HCT116 (cell line): ENCODE results near the gene TENM4. TPM values are rescaled to one million over a fixed set of nuclear protein-coding genes. Genes with fewer than 3 reads are reported as not detected.

Experiments used
- ATAC-seq: fragments of 200-7000 bp; cut with Tn5 transposase; 2 replicates; pipeline ENCODE4 v1.9.1; 2020; ENCODE audit warnings: mild to moderate bottlenecking, moderate library complexity
- BruUV-seq: library from RNA; stranded (reverse); fragments of 400-500 nt; replicated peaks from 2 replicates; lab custom pipeline; 2021; lab: Mats Ljungman, UMichigan
- CTCF ChIA-PET: fragments of 300-600 bp; sonication (Branson Sonifier 250); formaldehyde crosslinking; loops from one replicate; lab custom pipeline; 2021; ENCODE audit warnings: antibody characterized with exemption; lab: Charles Lee
- POLR2A ChIA-PET: fragments of 300-600, 350-600 bp; sonication (Branson Sonifier 250); formaldehyde crosslinking; loops from one replicate; lab custom pipeline; 2021; ENCODE audit warnings: antibody characterized with exemption; lab: Charles Lee
- RAD21 ChIA-PET, 2 experiments: fragments of 300-600 bp; sonication (Branson Sonifier 250); formaldehyde crosslinking; loops; one replicate each; lab custom pipeline; 2023; ENCODE audit warnings: low total read pairs in 2 of 2; ENCODE audit not compliant: uncharacterized antibody in 2 of 2, unreplicated experiment in 2 of 2, low non-redundant PET in 1 of 2; lab: Charles Lee
- DNase-seq: peaks from one replicate; pipeline ENCODE4 v3.0.0-alpha.2; 2010; ENCODE audit warnings: low read depth, low spot score
- H2AFZ ChIP-seq: fragments of 200-600 bp; shearing (Covaris generic), sonication (generic); 2 replicates; pipeline ENCODE4 v1.6.1; 2017; ENCODE audit warnings: low read depth, mixed run types, mixed read lengths, antibody characterized with exemption, low read length; ENCODE audit not compliant: poor library complexity, severe bottlenecking
- H3K27ac ChIP-seq: 2 replicates; pipeline ENCODE4 v1.5.1; 2012; ENCODE audit warnings: low read depth, low read length
- H3K27me3 ChIP-seq: fragments of 200-600 bp; sonication (generic); 2 replicates; pipeline ENCODE4 v1.6.1; 2016; ENCODE audit warnings: mixed run types, low read length, mixed read lengths; ENCODE audit not compliant: insufficient read depth
- H3K36me3 ChIP-seq, 2 experiments: fragments of 200-500 bp in 1 of 2; fragments of 200-600 bp in 1 of 2; sonication (Bioruptor generic) in 1 of 2; sonication (generic) in 1 of 2; 2 replicates each; pipeline versions ENCODE4 v1.5.1 to v1.6.1; 2014 to 2016; ENCODE audit warnings: low read length in 2 of 2, inconsistent platforms in 1 of 2, mixed read lengths in 1 of 2, mixed run types in 1 of 2; ENCODE audit not compliant: insufficient read depth in 2 of 2, control insufficient read depth in 1 of 2
- H3K4me1 ChIP-seq, 2 experiments: fragments of 200-600 bp in 1 of 2; sonication (generic) in 1 of 2; 2 replicates each; pipeline versions ENCODE4 v1.5.1 to v1.6.1; 2012 to 2017; ENCODE audit warnings: low read length in 2 of 2, inconsistent platforms in 1 of 2, mild to moderate bottlenecking in 1 of 2, mixed read lengths in 1 of 2, mixed run types in 1 of 2, moderate library complexity in 1 of 2; ENCODE audit not compliant: insufficient read depth in 2 of 2, control insufficient read depth in 1 of 2
- H3K4me2 ChIP-seq: fragments of 200-600 bp; sonication (generic); 2 replicates; pipeline ENCODE4 v1.6.1; 2017; ENCODE audit warnings: mixed run types, low read length, mixed read lengths
- H3K4me3 ChIP-seq, 2 experiments: fragments of 200-600 bp in 1 of 2; sonication (generic) in 1 of 2; replicated peaks in 1 of 2; 2 replicates each; pipeline ENCODE4 v1.5.1; 2011 to 2016; ENCODE audit warnings: low read length in 2 of 2, control low read depth in 1 of 2, low read depth in 1 of 2, mild to moderate bottlenecking in 1 of 2, mixed read lengths in 1 of 2, mixed run types in 1 of 2
- H3K79me2 ChIP-seq: fragments of 200-600 bp; sonication (generic); 2 replicates; pipeline ENCODE4 v1.6.1; 2017; ENCODE audit warnings: mild to moderate bottlenecking, mixed run types, low read length, moderate library complexity, mixed read lengths; ENCODE audit not compliant: insufficient read depth
- H3K9ac ChIP-seq: fragments of 200-600 bp; sonication (generic); 2 replicates; pipeline ENCODE4 v1.6.1; 2016; ENCODE audit warnings: low read length, mixed read lengths
- H3K9me2 ChIP-seq: fragments of 200-600 bp; sonication (generic), shearing (Covaris generic); 2 replicates; pipeline ENCODE4 v1.6.1; 2017; ENCODE audit warnings: mixed run types, mild to moderate bottlenecking, moderate library complexity; ENCODE audit not compliant: insufficient read depth
- H3K9me3 ChIP-seq, 2 experiments: fragments of 200-500 bp in 1 of 2; fragments of 200-600 bp in 1 of 2; sonication (Bioruptor generic) in 1 of 2; sonication (generic) in 1 of 2; 2 replicates each; pipeline ENCODE4 v1.6.1; 2014 to 2017; ENCODE audit warnings: low read length in 2 of 2, mixed read lengths in 2 of 2, inconsistent platforms in 1 of 2, low read depth in 1 of 2, mild to moderate bottlenecking in 1 of 2, mixed run types in 1 of 2, moderate library complexity in 1 of 2; ENCODE audit not compliant: control insufficient read depth in 1 of 2, insufficient read depth in 1 of 2
- H4K20me1 ChIP-seq: fragments of 200-600 bp; sonication (generic), shearing (Covaris generic); 2 replicates; pipeline ENCODE4 v1.6.1; 2017; ENCODE audit warnings: mixed run types, mild to moderate bottlenecking, moderate library complexity; ENCODE audit not compliant: insufficient read depth
- ATF3 ChIP-seq: IDR thresholded peaks from 2 replicates; pipeline ENCODE4 v1.6.1; 2012
- CBX3 ChIP-seq: IDR thresholded peaks from 2 replicates; pipeline ENCODE4 v1.6.1; 2012; ENCODE audit warnings: low read depth
- CEBPB ChIP-seq: IDR thresholded peaks from 2 replicates; pipeline ENCODE4 v1.6.1; 2012; ENCODE audit warnings: low read depth
- ELF1 ChIP-seq: IDR thresholded peaks from 2 replicates; pipeline ENCODE4 v1.6.1; 2012; ENCODE audit warnings: low read depth, borderline replicate concordance
- EZH2 ChIP-seq: fragments of 200-600 bp; sonication (generic); IDR thresholded peaks from 2 replicates; pipeline ENCODE4 v1.6.1; 2017; ENCODE audit warnings: antibody characterized with exemption, mixed run types
- JUND ChIP-seq: IDR thresholded peaks from 2 replicates; pipeline ENCODE4 v1.6.1; 2012
- SIN3A ChIP-seq: IDR thresholded peaks from 2 replicates; pipeline ENCODE4 v1.6.1; 2012; ENCODE audit warnings: low read depth
- SP1 ChIP-seq: IDR thresholded peaks from 2 replicates; pipeline ENCODE4 v1.6.1; 2012; ENCODE audit warnings: low read depth
- YY1 ChIP-seq: IDR thresholded peaks from 2 replicates; pipeline ENCODE4 v1.6.1; 2011; ENCODE audit warnings: low read length, low read depth, moderate library complexity, mild to moderate bottlenecking; ENCODE audit not compliant: insufficient replicate concordance; ENCODE audit errors: extremely low read depth
- ZBTB33 ChIP-seq: IDR thresholded peaks from 2 replicates; pipeline ENCODE4 v1.6.1; 2011; ENCODE audit warnings: mild to moderate bottlenecking, low read length, moderate library complexity; ENCODE audit not compliant: insufficient replicate concordance; ENCODE audit errors: extremely low read depth
- intact Hi-C: fragments of 100-400 bp; cut with micrococcal nuclease; formaldehyde crosslinking; loops from 2 replicates; pipeline ENCODE4 v1.10.0; 2022
- total RNA-seq: library from RNA; stranded (reverse); gene quantifications from one replicate; pipeline ENCODE4 v1.2.1, GENCODE V29; 2021; ENCODE audit not compliant: unreplicated experiment
- TF ChIP-seq, protein P1 (sequence below), 3 experiments: fragments of 200-600 bp in 1 of 3; sonication (generic) in 1 of 3; IDR thresholded peaks in 2 of 3; conservative IDR thresholded peaks in 1 of 3; 2 replicates each; pipeline ENCODE4 v1.5.1; 2012 to 2017; ENCODE audit warnings: low read depth in 2 of 3, low read length in 2 of 3, antibody characterized with exemption in 1 of 3, borderline replicate concordance in 1 of 3, control low read depth in 1 of 3, mild to moderate bottlenecking in 1 of 3, mixed read lengths in 1 of 3, mixed run types in 1 of 3, moderate library complexity in 1 of 3; ENCODE audit not compliant: insufficient read depth in 1 of 3
- TF ChIP-seq, protein P2 (sequence below): IDR thresholded peaks from 2 replicates; pipeline ENCODE4 v1.6.1; 2012

The TENM4 gene
- total RNA-seq, 1 experiment from 2014 or later: 0.05 TPM

DNA sequence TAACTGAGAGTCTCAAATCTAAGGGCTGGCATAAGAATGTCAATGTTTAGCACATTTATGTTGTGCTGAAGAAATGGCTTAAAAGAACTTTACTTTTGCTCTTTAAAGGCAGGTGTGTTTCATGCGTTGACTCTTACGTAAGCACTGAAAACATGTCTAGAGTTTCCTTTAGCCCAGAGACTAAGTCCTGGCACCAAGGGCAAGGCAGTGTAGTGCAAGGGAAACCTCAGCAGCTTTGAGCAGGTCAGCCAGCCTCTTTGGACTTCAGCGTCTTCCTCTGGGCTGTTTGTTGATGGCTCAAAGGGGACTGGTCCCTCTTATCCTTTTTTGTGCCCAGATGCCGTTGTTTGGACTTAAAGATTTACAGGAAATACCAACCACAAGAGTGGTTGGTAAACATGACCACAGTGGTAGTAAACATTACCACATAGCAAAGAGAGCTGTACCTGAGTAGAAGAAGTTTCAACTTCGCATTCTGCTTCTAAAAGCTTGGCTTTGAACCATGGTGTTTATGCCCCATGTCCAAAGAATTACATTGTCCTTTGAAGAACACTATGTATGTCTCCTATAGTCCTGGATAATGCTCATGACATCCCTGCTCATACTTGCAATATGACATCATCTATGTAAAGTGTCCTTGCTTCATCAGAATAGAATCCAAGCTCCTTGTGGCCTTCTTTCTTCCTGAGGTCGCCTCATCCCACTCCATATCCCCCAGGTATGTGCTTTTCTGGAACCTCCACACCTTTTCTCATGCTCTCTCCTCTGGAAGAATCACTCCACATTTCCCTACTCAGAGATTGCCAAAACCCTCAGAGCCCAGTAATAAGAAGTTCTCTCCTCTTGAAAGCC lies 23.5 kb downstream of the TENM4 start:
- BruUV-seq: no TSS peak
- no peaks in the 10 kb centered on the region for H3K79me2 ChIP-seq
- no peak for TF ChIP-seq CBX3
- no peak for TF ChIP-seq EZH2
- no peak for TF ChIP-seq SIN3A
- TF ChIP-seq JUND: no peak
- TF ChIP-seq, protein P1, sequence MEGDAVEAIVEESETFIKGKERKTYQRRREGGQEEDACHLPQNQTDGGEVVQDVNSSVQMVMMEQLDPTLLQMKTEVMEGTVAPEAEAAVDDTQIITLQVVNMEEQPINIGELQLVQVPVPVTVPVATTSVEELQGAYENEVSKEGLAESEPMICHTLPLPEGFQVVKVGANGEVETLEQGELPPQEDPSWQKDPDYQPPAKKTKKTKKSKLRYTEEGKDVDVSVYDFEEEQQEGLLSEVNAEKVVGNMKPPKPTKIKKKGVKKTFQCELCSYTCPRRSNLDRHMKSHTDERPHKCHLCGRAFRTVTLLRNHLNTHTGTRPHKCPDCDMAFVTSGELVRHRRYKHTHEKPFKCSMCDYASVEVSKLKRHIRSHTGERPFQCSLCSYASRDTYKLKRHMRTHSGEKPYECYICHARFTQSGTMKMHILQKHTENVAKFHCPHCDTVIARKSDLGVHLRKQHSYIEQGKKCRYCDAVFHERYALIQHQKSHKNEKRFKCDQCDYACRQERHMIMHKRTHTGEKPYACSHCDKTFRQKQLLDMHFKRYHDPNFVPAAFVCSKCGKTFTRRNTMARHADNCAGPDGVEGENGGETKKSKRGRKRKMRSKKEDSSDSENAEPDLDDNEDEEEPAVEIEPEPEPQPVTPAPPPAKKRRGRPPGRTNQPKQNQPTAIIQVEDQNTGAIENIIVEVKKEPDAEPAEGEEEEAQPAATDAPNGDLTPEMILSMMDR (IDR thresholded peaks at IDR 0.05 in 2 of 3, conservative IDR thresholded peaks at IDR 0.05 in 1 of 3; ENCODE audit: borderline replicate concordance in 1 of 3, insufficient read depth in 1 of 3, low read depth in 2 of 3, low read length in 2 of 3): no peak
- no peak for TF ChIP-seq ATF3
- TF ChIP-seq, protein P2, sequence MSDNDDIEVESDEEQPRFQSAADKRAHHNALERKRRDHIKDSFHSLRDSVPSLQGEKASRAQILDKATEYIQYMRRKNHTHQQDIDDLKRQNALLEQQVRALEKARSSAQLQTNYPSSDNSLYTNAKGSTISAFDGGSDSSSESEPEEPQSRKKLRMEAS: no peak
- TF ChIP-seq CEBPB: no peak
- no peak for TF ChIP-seq ELF1
- no peak for TF ChIP-seq YY1
- no peak for TF ChIP-seq ZBTB33
- TF ChIP-seq SP1: no peak
- peaks cover 3 to 31% of the 10 kb centered on the region in 2 experiments; a peak in 3 of 4 replicates for H3K4me1 ChIP-seq
- no peaks in the 10 kb centered on the region for H3K36me3 ChIP-seq
- H3K9ac ChIP-seq: no peak overlapping the region
- DNase-seq (no peak), ATAC-seq (no peak)
- H3K27ac ChIP-seq: no peak overlapping the region
- RAD21 ChIA-PET: no interaction called here
- H3K9me2 ChIP-seq: no peaks in the 10 kb centered on the region
- CTCF ChIA-PET: no interaction called here
- POLR2A ChIA-PET: no interaction called here
- intact Hi-C loops: no loop called here
- H2AFZ ChIP-seq: no peak overlapping the region
- H3K4me3 ChIP-seq: no peak overlapping the region
- no peak overlapping the region for H3K4me2 ChIP-seq
- H3K27me3 ChIP-seq: no peaks in the 10 kb centered on the region
- H4K20me1 ChIP-seq: no peaks in the 10 kb centered on the region
- no peaks in the 10 kb centered on the region for H3K9me3 ChIP-seq
